Measurements from ENCODE around the gene OR3A3. TPM values are rescaled to one million over a fixed set of nuclear protein-coding genes. Genes with fewer than 3 reads are reported as not detected.

OR3A3 gene
- total and polyA plus RNA-seq, 8 donors, result not detected

- no peak for DNase-seq
- TF ChIP-seq POLR2A (IDR thresholded peaks at IDR 0.05) (no peak), CTCF (IDR thresholded peaks at IDR 0.05) (no peak), POLR2AphosphoS5 (IDR thresholded peaks at IDR 0.05) (no peak), EP300 (IDR thresholded peaks at IDR 0.05) (no peak)
- intact Hi-C loops (cut with DNase I; ENCODE audit: low total_unique reads), result no loop called here
- Histone ChIP-seq H3K27ac (no peak within 1 kb of the TSS), H3K4me1 (peaks cover 5 to 17% (median 11%) of the 10 kb centered on the region in 4 donors), H3K4me3 (no peak within 1 kb of the TSS), H3K36me3 (no peaks in the 10 kb centered on the region), H3K9me3 (no peaks in the 10 kb centered on the region), H3K27me3 (no peaks in the 10 kb centered on the region)
- WGBS, 5 donors, result 95 to 97% (median 96%) methylated on average over 36 to 38 of the region's 38 CpGs
These were observed 60.4 kb downstream of the OR3A3 start, which contains the start of gene SPATA22 for GRCh38 chr17:3471599-3471998. TSS of gene SPATA22 (minus strand) at chr17:3471819. CDS start at chr17:3469325, 2,494 bp downstream.

GRCh38 chr17:3472137-3472536, 61.0 kb downstream of the OR3A3 start:
- DNase-seq, result no peak
- Histone ChIP-seq H3K4me3 (no peak overlapping the region), H3K4me1 (peaks cover 5 to 21% (median 14%) of the 10 kb centered on the region in 4 donors), H3K9me3 (no peaks in the 10 kb centered on the region), H3K27me3 (no peaks in the 10 kb centered on the region), H3K27ac (no peak overlapping the region), H3K36me3 (no peaks in the 10 kb centered on the region)
- 90 to 95% (median 94%) methylated on average over 21 of the region's 21 CpGs for WGBS, 5 donors
- TF ChIP-seq CTCF (IDR thresholded peaks at IDR 0.05) (no peak), EP300 (IDR thresholded peaks at IDR 0.05) (no peak), POLR2A (IDR thresholded peaks at IDR 0.05) (no peak), POLR2AphosphoS5 (IDR thresholded peaks at IDR 0.05) (no peak)
- intact Hi-C loops (cut with DNase I; ENCODE audit: low total_unique reads), result no loop called here

Small RNAs within 50 kb of the gene (small RNA-seq; reads per million reads assigned to genes)
- gene OR1AC1P, result 0 reads per million in 4 donors

Other genes starting within 250 kb of the OR3A3 start
- not detected for gene OR1A2, start 213.9 kb upstream of the OR3A3 start, total RNA-seq
- gene OR1A2, start 213.9 kb upstream of the OR3A3 start, polyA plus RNA-seq, result not detected
- gene OR1A1, start 203.7 kb upstream of the OR3A3 start, total RNA-seq, result not detected
- gene OR1A1, start 203.7 kb upstream of the OR3A3 start, polyA plus RNA-seq, result not detected
- gene OR3A1, start 113.0 kb upstream of the OR3A3 start, total RNA-seq, result not detected
- not detected for gene OR3A1, start 113.0 kb upstream of the OR3A3 start, polyA plus RNA-seq
- not detected for gene OR3A2, start 25.1 kb upstream of the OR3A3 start, total RNA-seq
- gene OR3A2, start 25.1 kb upstream of the OR3A3 start, polyA plus RNA-seq, result not detected
- gene OR1E1, start 13.0 kb upstream of the OR3A3 start, total RNA-seq, result not detected
- not detected for gene OR1E1, start 13.0 kb upstream of the OR3A3 start, polyA plus RNA-seq
- gene OR1E2, start 22.5 kb downstream of the OR3A3 start, total RNA-seq, result not detected
- not detected for gene OR1E2, start 22.5 kb downstream of the OR3A3 start, polyA plus RNA-seq
- 1 to 10 TPM in 1 of 5 donors, not detected in 4; 4.1 TPM for gene SPATA22, start 60.4 kb downstream of the OR3A3 start, total RNA-seq
- gene SPATA22, start 60.4 kb downstream of the OR3A3 start, polyA plus RNA-seq, result 1 to 10 TPM in 1 of 3 donors, not detected in 2; 1.1 TPM
- gene ASPA, start 64.6 kb downstream of the OR3A3 start, total RNA-seq, result 1 to 10 TPM in 4 of 5 donors, not detected in 1; 2.7 to 7.3 (median 4.7) TPM
- gene ASPA, start 64.6 kb downstream of the OR3A3 start, polyA plus RNA-seq, result 1 to 10 TPM in 2 of 3 donors, under 1 TPM in 1; 0.53 to 3.1 (median 2.2) TPM
- 1 to 10 TPM in 3 of 5 donors, under 1 TPM in 2; under 0.01 to 6.7 (median 1.2) TPM for gene TRPV3, start 146.4 kb downstream of the OR3A3 start, total RNA-seq
- gene TRPV3, start 146.4 kb downstream of the OR3A3 start, polyA plus RNA-seq, result under 1 TPM in 2 of 3 donors, not detected in 1; 0.25 to 0.33 TPM
- gene TRPV1, start 198.0 kb downstream of the OR3A3 start, total RNA-seq, result 10 to 100 TPM in 4 of 5 donors, 1 to 10 TPM in 1; 3.9 to 71.8 (median 19.4) TPM
- gene TRPV1, start 198.0 kb downstream of the OR3A3 start, polyA plus RNA-seq, result 1 to 10 TPM in 2 of 3 donors, under 1 TPM in 1; 0.92 to 4.2 (median 3.1) TPM
- gene SHPK, start 224.9 kb downstream of the OR3A3 start, total RNA-seq, result 10 to 100 TPM; 10.5 to 29.4 (median 12.3) TPM
- 1 to 10 TPM; 4.9 to 5.5 (median 5.1) TPM for gene SHPK, start 224.9 kb downstream of the OR3A3 start, polyA plus RNA-seq
- gene CTNS, start 225.4 kb downstream of the OR3A3 start, total RNA-seq, result 10 to 100 TPM; 10.5 to 74.5 (median 18.0) TPM
- 1 to 10 TPM; 4.0 to 9.2 (median 5.4) TPM for gene CTNS, start 225.4 kb downstream of the OR3A3 start, polyA plus RNA-seq